ENCODE results near the gene GUCA1C.

DNA sequence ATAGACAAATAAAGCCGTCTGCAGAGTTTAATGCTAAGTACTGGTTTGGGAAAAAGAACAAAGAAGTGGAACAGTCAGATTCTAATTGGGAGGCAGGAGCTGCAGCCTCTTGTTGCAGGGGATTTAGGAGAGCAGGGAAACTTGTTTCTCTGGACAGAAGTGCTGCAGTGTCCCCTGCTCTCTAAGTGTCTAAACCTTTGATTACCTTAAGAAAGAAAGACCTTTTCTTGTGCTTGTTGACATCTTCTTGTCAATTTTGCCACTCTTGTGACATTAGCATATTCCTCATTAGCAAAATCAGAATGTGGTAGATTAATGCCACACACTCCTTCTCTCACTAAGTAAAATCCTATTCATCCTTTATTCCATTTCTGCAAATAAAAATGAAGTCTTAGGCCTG, 92.3 kb downstream of the GUCA1C start:
- TF ChIP-seq ZBED1 (IDR thresholded peaks at IDR 0.05; ENCODE audit: borderline replicate concordance) (no peak), TBL1XR1 (IDR thresholded peaks at IDR 0.05; ENCODE audit: low read depth, low read length) (no peak)

Measured in GM12878 (cell line).